ENCODE results near the gene UNC13C.

- TF ChIP-seq GATA2 (IDR thresholded peaks at IDR 0.05; ENCODE audit: low read depth, low read length) (no peak), GATA3 (IDR thresholded peaks at IDR 0.05; ENCODE audit: low read depth, low read length) (no peak)
These were observed 589.3 kb downstream of the UNC13C start for GRCh38 chr15:54567408-54568035.

Measured in SH-SY5Y (cell line).